Measurements from ENCODE around the gene NUPR1. TPM values are rescaled to one million over a fixed set of nuclear protein-coding genes. Genes with fewer than 3 reads are reported as not detected.

NUPR1 gene
- total RNA-seq, 1 donor from 2014 or later = 3.8 TPM

DNA sequence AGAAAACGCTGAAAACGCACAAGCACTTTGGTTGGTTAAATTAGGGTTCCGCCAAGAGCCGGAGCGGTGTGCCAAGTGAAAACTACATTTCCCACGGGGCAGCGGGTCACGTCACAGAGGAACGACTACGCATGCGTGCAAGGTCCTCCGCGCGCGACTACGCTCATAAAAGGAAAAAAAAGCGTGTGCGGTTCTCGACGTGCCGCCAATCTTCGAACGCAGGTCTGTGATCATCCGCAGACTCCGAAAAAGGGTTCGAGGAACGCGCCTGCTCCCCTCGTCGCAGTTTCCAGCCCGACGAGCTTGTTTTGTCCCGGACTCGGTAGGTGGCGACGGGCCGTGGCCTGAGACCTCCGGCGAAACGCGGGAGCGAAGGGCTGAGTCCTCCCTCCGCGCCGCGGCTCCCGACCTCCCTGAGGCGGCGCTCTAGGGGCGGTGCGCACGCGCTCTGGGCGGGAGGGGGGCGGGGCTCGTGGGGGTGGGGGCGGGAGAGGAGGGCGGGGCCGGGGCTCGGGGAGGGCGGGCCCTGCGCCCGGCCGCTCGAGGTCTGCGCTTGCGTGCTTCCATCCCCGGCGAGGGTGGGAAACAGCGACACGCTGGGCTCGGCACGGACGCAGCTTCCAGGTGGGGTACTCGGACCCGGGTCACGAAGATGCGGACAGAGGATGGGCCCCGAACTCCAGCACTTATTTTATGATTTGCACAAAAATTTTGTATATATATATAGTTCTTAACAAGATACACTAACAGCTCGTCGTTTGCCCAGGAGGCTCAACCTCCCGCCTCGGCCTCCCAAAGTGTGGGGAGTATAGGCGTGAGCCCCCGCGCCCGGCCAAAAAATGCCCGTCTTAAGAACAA lies 15.2 kb upstream of the NUPR1 start, which contains the start of gene SGF29:
Gene SGF29, plus strand, starts transcription at position 145 of the 858 bp plus-strand sequence. CDS start 27,150 bp downstream, outside the sequence.
- H2AFZ ChIP-seq (ENCODE audit: low read depth, low read length) = peak within 1 kb of the TSS; percentile 100
- peaks cover 5% of the 10 kb centered on the region for H3K36me3 Mint-ChIP-seq (ENCODE audit: low read depth, unreplicated experiment)

GRCh38 chr16:28549301-28549899 lies 10.6 kb upstream of the NUPR1 start:
- H3K9me3 Mint-ChIP-seq (ENCODE audit: unreplicated experiment) = no peaks in the 10 kb centered on the region
- Histone ChIP-seq H3K9ac (ENCODE audit: low read length) (no peak overlapping the region), H4K20me1 (ENCODE audit: insufficient read depth, low read length) (no peaks in the 10 kb centered on the region), H3K27ac (ENCODE audit: low read depth, low read length) (no peak overlapping the region), H3K9me3 (ENCODE audit: insufficient read depth, low read depth, low read length) (no peaks in the 10 kb centered on the region), H3K36me3 (ENCODE audit: insufficient read depth, low read length) (no peaks in the 10 kb centered on the region), H3K4me3 (ENCODE audit: insufficient read depth, low read depth, low read length) (no peak overlapping the region), H2AFZ (ENCODE audit: low read depth, low read length) (peak overlapping the region; percentile 24), H3K27me3 (ENCODE audit: insufficient read depth, low read length) (peaks cover 2% of the 10 kb centered on the region), H3K4me1 (ENCODE audit: insufficient read depth, low read length) (peaks cover 2% of the 10 kb centered on the region), H3K79me2 (ENCODE audit: insufficient read depth, low read length) (peaks cover 2% of the 10 kb centered on the region), H3K4me2 (ENCODE audit: low read length) (no peak overlapping the region)
- no peak for DNase-seq (ENCODE audit: low read depth)
- H3K4me3 Mint-ChIP-seq (ENCODE audit: unreplicated experiment) = no peak overlapping the region
- H3K36me3 Mint-ChIP-seq (ENCODE audit: low read depth, unreplicated experiment) = no peaks in the 10 kb centered on the region
- H3K27ac Mint-ChIP-seq (ENCODE audit: unreplicated experiment) = no peak overlapping the region
- TF ChIP-seq EZH2 (IDR thresholded peaks at IDR 0.05; ENCODE audit: insufficient read depth, low read length) = no peak
- TF ChIP-seq, protein P1, sequence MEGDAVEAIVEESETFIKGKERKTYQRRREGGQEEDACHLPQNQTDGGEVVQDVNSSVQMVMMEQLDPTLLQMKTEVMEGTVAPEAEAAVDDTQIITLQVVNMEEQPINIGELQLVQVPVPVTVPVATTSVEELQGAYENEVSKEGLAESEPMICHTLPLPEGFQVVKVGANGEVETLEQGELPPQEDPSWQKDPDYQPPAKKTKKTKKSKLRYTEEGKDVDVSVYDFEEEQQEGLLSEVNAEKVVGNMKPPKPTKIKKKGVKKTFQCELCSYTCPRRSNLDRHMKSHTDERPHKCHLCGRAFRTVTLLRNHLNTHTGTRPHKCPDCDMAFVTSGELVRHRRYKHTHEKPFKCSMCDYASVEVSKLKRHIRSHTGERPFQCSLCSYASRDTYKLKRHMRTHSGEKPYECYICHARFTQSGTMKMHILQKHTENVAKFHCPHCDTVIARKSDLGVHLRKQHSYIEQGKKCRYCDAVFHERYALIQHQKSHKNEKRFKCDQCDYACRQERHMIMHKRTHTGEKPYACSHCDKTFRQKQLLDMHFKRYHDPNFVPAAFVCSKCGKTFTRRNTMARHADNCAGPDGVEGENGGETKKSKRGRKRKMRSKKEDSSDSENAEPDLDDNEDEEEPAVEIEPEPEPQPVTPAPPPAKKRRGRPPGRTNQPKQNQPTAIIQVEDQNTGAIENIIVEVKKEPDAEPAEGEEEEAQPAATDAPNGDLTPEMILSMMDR (IDR thresholded peaks at IDR 0.05; ENCODE audit: insufficient read depth, low read depth, low read length) = peak; percentile 54
- H3K4me1 Mint-ChIP-seq (ENCODE audit: low read depth, unreplicated experiment) = no peaks in the 10 kb centered on the region
- no peak for FAIRE-seq
- peaks cover 10% of the 10 kb centered on the region for H3K27me3 Mint-ChIP-seq (ENCODE audit: low read depth, unreplicated experiment)

More for the DNA sequence above, 15.2 kb upstream of the NUPR1 start, which contains the start of gene SGF29:
- H3K36me3 ChIP-seq (ENCODE audit: insufficient read depth, low read length) = no peaks in the 10 kb centered on the region
- peak within 1 kb of the TSS; percentile 96 for H3K4me2 ChIP-seq (ENCODE audit: low read length)
- peak within 1 kb of the TSS; percentile 97 for H3K27ac ChIP-seq (ENCODE audit: low read depth, low read length)
- H3K4me3 ChIP-seq (ENCODE audit: insufficient read depth, low read depth, low read length) = peak within 1 kb of the TSS; percentile 90
- H3K79me2 ChIP-seq (ENCODE audit: insufficient read depth, low read length) = peaks cover 8% of the 10 kb centered on the region
- Mint-ChIP-seq H3K4me1 (ENCODE audit: low read depth, unreplicated experiment) (no peaks in the 10 kb centered on the region), H3K9me3 (ENCODE audit: unreplicated experiment) (no peaks in the 10 kb centered on the region), H3K27me3 (ENCODE audit: low read depth, unreplicated experiment) (no peaks in the 10 kb centered on the region), H3K4me3 (ENCODE audit: unreplicated experiment) (peak within 1 kb of the TSS; percentile 87), H3K27ac (ENCODE audit: unreplicated experiment) (peak within 1 kb of the TSS; percentile 85)
- TF ChIP-seq, protein P1 (IDR thresholded peaks at IDR 0.05; ENCODE audit: insufficient read depth, low read depth, low read length) = no peak
- no peak for TF ChIP-seq EZH2 (IDR thresholded peaks at IDR 0.05; ENCODE audit: insufficient read depth, low read length)
- FAIRE-seq (no peak), DNase-seq (ENCODE audit: low read depth) (peak; percentile 75)
- peaks cover 5% of the 10 kb centered on the region for H3K4me1 ChIP-seq (ENCODE audit: insufficient read depth, low read length)
- peak within 1 kb of the TSS; percentile 96 for H3K9ac ChIP-seq (ENCODE audit: low read length)
- H3K9me3 ChIP-seq (ENCODE audit: insufficient read depth, low read depth, low read length) = no peaks in the 10 kb centered on the region
- H3K27me3 ChIP-seq (ENCODE audit: insufficient read depth, low read length) = no peaks in the 10 kb centered on the region
- no peaks in the 10 kb centered on the region for H4K20me1 ChIP-seq (ENCODE audit: insufficient read depth, low read length)
